Ishikawa (cell line): Measurements from ENCODE around the gene IL21R.

ENCODE experiments used
- CEBPB ChIP-seq: IDR thresholded peaks from 2 replicates; pipeline ENCODE4 v1.6.1; 2012
- CREB1 ChIP-seq: IDR thresholded peaks from 2 replicates; pipeline ENCODE4 v1.6.1; 2012; ENCODE audit warnings: low read depth
- EGR1 ChIP-seq: IDR thresholded peaks from 2 replicates; pipeline ENCODE4 v1.6.1; 2012
- EP300 ChIP-seq: IDR thresholded peaks from 2 replicates; pipeline ENCODE4 v1.6.1; 2012; ENCODE audit warnings: borderline replicate concordance
- FOXM1 ChIP-seq: IDR thresholded peaks from 2 replicates; pipeline ENCODE4 v1.6.1; 2012; ENCODE audit warnings: low read depth, borderline replicate concordance
- MAX ChIP-seq: IDR thresholded peaks from 2 replicates; pipeline ENCODE4 v1.6.1; 2012
- NFIC ChIP-seq: IDR thresholded peaks from 2 replicates; pipeline ENCODE4 v1.6.1; 2012
- RAD21 ChIP-seq: IDR thresholded peaks from 2 replicates; pipeline ENCODE4 v1.6.1; 2012; ENCODE audit warnings: low read depth
- REST ChIP-seq: IDR thresholded peaks from 2 replicates; pipeline ENCODE4 v1.6.1; 2012; ENCODE audit warnings: low read depth, mild to moderate bottlenecking
- TAF1 ChIP-seq: IDR thresholded peaks from 2 replicates; pipeline ENCODE4 v1.6.1; 2012; ENCODE audit warnings: low read depth, mild to moderate bottlenecking
- TCF12 ChIP-seq: IDR thresholded peaks from 2 replicates; pipeline ENCODE4 v1.6.1; 2012; ENCODE audit warnings: low read depth
- TEAD4 ChIP-seq: IDR thresholded peaks from 2 replicates; pipeline ENCODE4 v1.6.1; 2012
- USF1 ChIP-seq: IDR thresholded peaks from 2 replicates; pipeline ENCODE4 v1.6.1; 2012
- YY1 ChIP-seq: IDR thresholded peaks from 2 replicates; pipeline ENCODE4 v1.6.1; 2012; ENCODE audit warnings: low read depth

- TF ChIP-seq MAX (no peak), EP300 (no peak), FOXM1 (no peak), CEBPB (no peak), TAF1 (no peak), REST (no peak), CREB1 (no peak), TEAD4 (no peak), RAD21 (no peak), NFIC (no peak), TCF12 (no peak), USF1 (no peak), YY1 (no peak), EGR1 (no peak)
These were observed 12.0 kb downstream of the IL21R start for GRCh38 chr16:27413956-27414355.
